Smooth muscle cell of the pulmonary artery (primary cell): ENCODE data around the gene ME2. TPM values are rescaled to one million over a fixed set of nuclear protein-coding genes. Genes with fewer than 3 reads are reported as not detected.

Experiments used
- total RNA-seq: library from RNA; depleted of rRNA; stranded (reverse); fragments of >200 nt; gene quantifications from 2 replicates; pipeline ENCODE4 v1.2.3, GENCODE V29; 2014

Gene ME2
- 35.6 and 50.7 TPM in 2 replicates for total RNA-seq

GRCh38 chr18:50878345-50879301 lies at the start of gene ME2:
ME2 (plus strand) TSS chr18:50879118; CDS start chr18:50895821, 16,703 bp downstream.

GRCh38 chr18:50967714-50968661 lies 89.1 kb downstream of the ME2 start, which contains the start of gene ELAC1:
ELAC1 (plus strand) TSS chr18:50968040; CDS start chr18:50974405, 6,365 bp downstream.

Other genes starting within 250 kb of the ME2 start
- 0.07 and 0.20 TPM in 2 replicates for gene MRO, start 59.1 kb upstream of the ME2 start, total RNA-seq
- 4.2 and 4.8 TPM in 2 replicates for gene ELAC1, start 88.9 kb downstream of the ME2 start, total RNA-seq
- gene SMAD4, start 151.1 kb downstream of the ME2 start, total RNA-seq, result 124 and 125 TPM in 2 replicates